CD14-positive monocyte (primary cell): ENCODE data around the gene ALOX5. TPM values are rescaled to one million over a fixed set of nuclear protein-coding genes. Genes with fewer than 3 reads are reported as not detected.

ENCODE experiments used
- DNase-seq, 3 donors: peaks; one replicate each; pipeline ENCODE4 v3.0.0-alpha.2; 2011 to 2022
- H2AFZ ChIP-seq: 2 replicates; pipeline ENCODE4 v1.6.0; 2012; ENCODE audit warnings: mild to moderate bottlenecking, low read depth, low read length, inconsistent platforms; ENCODE audit not compliant: insufficient read depth, poor library complexity, severe bottlenecking
- H3K27ac ChIP-seq, 2 donors: 1 replicate in 1 of 2; 2 replicates in 1 of 2; pipeline ENCODE4 v1.5.1; 2012 to 2013; ENCODE audit warnings: low read length in 2 of 2, control low read depth in 1 of 2, inconsistent platforms in 1 of 2, low read depth in 1 of 2, mild to moderate bottlenecking in 1 of 2
- H3K27me3 ChIP-seq, 2 donors: one replicate each; pipeline versions ENCODE4 v1.6.0 to v1.6.1; 2011 to 2013; ENCODE audit warnings: low read length in 2 of 2; ENCODE audit not compliant: control insufficient read depth in 2 of 2, insufficient read depth in 2 of 2
- H3K36me3 ChIP-seq, 2 donors: replicated peaks in 1 of 2; 1 replicate in 1 of 2; 2 replicates in 1 of 2; pipeline versions ENCODE4 v1.5.1 to v1.6.1; 2012 to 2013; ENCODE audit warnings: low read length in 2 of 2, control low read depth in 1 of 2, inconsistent platforms in 1 of 2, mild to moderate bottlenecking in 1 of 2; ENCODE audit not compliant: insufficient read depth in 2 of 2, control insufficient read depth in 1 of 2
- H3K4me1 ChIP-seq, 2 donors: 1 replicate in 1 of 2; 2 replicates in 1 of 2; pipeline versions ENCODE4 v1.5.1 to v1.6.1; 2012 to 2013; ENCODE audit warnings: low read length in 2 of 2, control low read depth in 1 of 2, inconsistent platforms in 1 of 2, mild to moderate bottlenecking in 1 of 2, moderate library complexity in 1 of 2; ENCODE audit not compliant: insufficient read depth in 2 of 2, control insufficient read depth in 1 of 2
- H3K4me2 ChIP-seq: replicated peaks from 2 replicates; pipeline ENCODE3; 2012; ENCODE audit warnings: low read length, moderate library complexity, mild to moderate bottlenecking; ENCODE audit not compliant: poor library complexity, severe bottlenecking; ENCODE audit errors: extremely low read depth
- H3K4me3 ChIP-seq, 3 experiments: fragments of 200-600 bp in 1 of 3; sonication (generic) in 1 of 3; replicated peaks in 1 of 3; 1 replicate in 2 of 3; 2 replicates in 1 of 3; pipeline ENCODE4 v1.5.1; 2011 to 2013; ENCODE audit warnings: low read length in 3 of 3, mild to moderate bottlenecking in 3 of 3, control low read depth in 2 of 3, low read depth in 2 of 3, inconsistent platforms in 1 of 3, moderate library complexity in 1 of 3
- H3K79me2 ChIP-seq: 2 replicates; pipeline ENCODE4 v1.6.0; 2012; ENCODE audit warnings: mild to moderate bottlenecking, control low read depth, inconsistent platforms, low read length, moderate library complexity; ENCODE audit not compliant: insufficient read depth
- H3K9ac ChIP-seq: 2 replicates; pipeline ENCODE4 v1.6.0; 2017; ENCODE audit warnings: low read length, mild to moderate bottlenecking; ENCODE audit not compliant: insufficient read depth, poor library complexity, severe bottlenecking
- H3K9me3 ChIP-seq, 2 donors: replicated peaks in 1 of 2; 1 replicate in 1 of 2; 2 replicates in 1 of 2; pipeline versions ENCODE4 v1.5.1 to v1.6.1; 2012 to 2013; ENCODE audit warnings: low read length in 2 of 2, control low read depth in 1 of 2; ENCODE audit not compliant: control insufficient read depth in 1 of 2, insufficient read depth in 1 of 2
- H4K20me1 ChIP-seq: 2 replicates; pipeline ENCODE4 v1.6.0; 2012; ENCODE audit warnings: mild to moderate bottlenecking, low read length, control low read depth, moderate library complexity; ENCODE audit not compliant: insufficient read depth
- H3K27ac Mint-ChIP-seq, 7 donors: one replicate each; pipeline ENCODE4 v1.8.0; 2020; ENCODE audit warnings: mild to moderate bottlenecking in 7 of 7, mixed read lengths in 7 of 7, moderate library complexity in 6 of 7, inconsistent platforms in 2 of 7
- H3K27me3 Mint-ChIP-seq, 3 donors: one replicate each; pipeline ENCODE4 v1.8.0; 2021 to 2022; ENCODE audit warnings: low read depth in 3 of 3, mild to moderate bottlenecking in 3 of 3, mixed read lengths in 3 of 3, moderate library complexity in 3 of 3, inconsistent platforms in 1 of 3
- H3K36me3 Mint-ChIP-seq, 2 donors: one replicate each; pipeline ENCODE4 v1.8.0; 2020; ENCODE audit warnings: mixed read lengths in 2 of 2, inconsistent platforms in 1 of 2, mild to moderate bottlenecking in 1 of 2
- H3K4me1 Mint-ChIP-seq: one replicate; pipeline ENCODE4 v1.8.0; 2020; ENCODE audit warnings: mild to moderate bottlenecking, mixed read lengths
- H3K4me3 Mint-ChIP-seq, 2 donors: one replicate each; pipeline ENCODE4 v1.8.0; 2020; ENCODE audit warnings: mild to moderate bottlenecking in 2 of 2, mixed read lengths in 2 of 2, moderate library complexity in 1 of 2
- H3K9me3 Mint-ChIP-seq, 7 donors: one replicate each; pipeline ENCODE4 v1.8.0; 2020 to 2022; ENCODE audit warnings: mixed read lengths in 7 of 7, mild to moderate bottlenecking in 6 of 7, moderate library complexity in 6 of 7, inconsistent platforms in 2 of 7
- CTCF ChIP-seq: fragments of 200-600 bp; IDR thresholded peaks from one replicate; pipeline ENCODE4 v1.8.0; 2022; ENCODE audit warnings: antibody characterized with exemption, mild to moderate bottlenecking
- WGBS: methylation state at CpG from one replicate; pipeline ENCODE4 v1.1.5; 2013; ENCODE audit warnings: missing lambda C conversion rate; ENCODE audit not compliant: insufficient coverage; 5-methylcytosine and 5-hydroxymethylcytosine counted together
- intact Hi-C, 2 donors: fragments of 100-400 bp; cut with micrococcal nuclease; formaldehyde crosslinking; loops; one replicate each; pipeline versions ENCODE4 v1.15.0 to v1.15.1; 2023
- polyA plus RNA-seq, 3 donors: library from polyadenylated mRNA; depleted of rRNA in 1 of 3; unstranded in 2 of 3; stranded (reverse) in 1 of 3; fragments of 300-500 nt in 2 of 3; fragments of >200 nt in 1 of 3; fragmentation: Illumina TruSeq in 2 of 3; gene quantifications; 1 replicate in 2 of 3; 2 replicates in 1 of 3; pipeline ENCODE4 v1.2.3, GENCODE V29; 2012 to 2021

The ALOX5 gene
- polyA plus RNA-seq, 3 donors: 223 to 918 (median 272) TPM

GRCh38 chr10:45433716-45434469 is 59.9 kb downstream of the ALOX5 start:
- Mint-ChIP-seq H3K27me3 (peaks cover 0 to 1% (median 0%) of the 10 kb centered on the region in 3 donors), H3K27ac (peak overlapping the region in 2 of 7 donors; percentile 12 to 56), H3K4me1 (peaks cover 24% of the 10 kb centered on the region), H3K4me3 (no peak overlapping the region), H3K36me3 (peaks cover 68 to 86% of the 10 kb centered on the region in 2 donors), H3K9me3 (peaks cover 0 to 10% (median 2%) of the 10 kb centered on the region in 7 donors)
- peaks cover 47 to 83% of the 10 kb centered on the region in 2 donors for H3K36me3 ChIP-seq
- H3K9me3 ChIP-seq: no peaks in the 10 kb centered on the region
- peaks cover 88% of the 10 kb centered on the region for H4K20me1 ChIP-seq
- H3K4me3 ChIP-seq: no peak overlapping the region
- intact Hi-C loops: no loop called here
- no peak for DNase-seq
- H3K9ac ChIP-seq: no peak overlapping the region
- no peak overlapping the region for H2AFZ ChIP-seq
- peaks cover 20 to 24% of the 10 kb centered on the region in 2 donors for H3K4me1 ChIP-seq
- no peak overlapping the region for H3K27ac ChIP-seq
- no peaks in the 10 kb centered on the region for H3K79me2 ChIP-seq
- no peak for TF ChIP-seq CTCF
- 78% methylated on average over 6 of the region's 8 CpGs for WGBS
- no peak overlapping the region for H3K4me2 ChIP-seq
- no peaks in the 10 kb centered on the region for H3K27me3 ChIP-seq

- Mint-ChIP-seq H3K27me3 (peaks cover 0 to 1% (median 0%) of the 10 kb centered on the region in 3 donors), H3K36me3 (peaks cover 73 to 90% of the 10 kb centered on the region in 2 donors), H3K4me1 (peaks cover 24% of the 10 kb centered on the region), H3K27ac (peak overlapping the region; percentile 45 to 85 (median 76)), H3K9me3 (peaks cover 0 to 10% (median 2%) of the 10 kb centered on the region in 7 donors), H3K4me3 (peak overlapping the region in 1 of 2 donors; percentile 3)
- TF ChIP-seq CTCF: no peak
- no peak overlapping the region for H3K4me2 ChIP-seq
- no peaks in the 10 kb centered on the region for H3K9me3 ChIP-seq
- peak overlapping the region; percentile 22 to 63 for H3K27ac ChIP-seq
- DNase-seq: peak in 1 of 3 donors; percentile 50
- no peaks in the 10 kb centered on the region for H3K27me3 ChIP-seq
- no peak overlapping the region for H2AFZ ChIP-seq
- H3K4me3 ChIP-seq: no peak overlapping the region
- peaks cover 99% of the 10 kb centered on the region for H4K20me1 ChIP-seq
- WGBS: 67% methylated on average over 3 of the region's 8 CpGs
- intact Hi-C loops: no loop called here
- H3K4me1 ChIP-seq: peaks cover 20 to 24% of the 10 kb centered on the region in 2 donors
- H3K36me3 ChIP-seq: peaks cover 53 to 85% of the 10 kb centered on the region in 2 donors
- no peaks in the 10 kb centered on the region for H3K79me2 ChIP-seq
- H3K9ac ChIP-seq: no peak overlapping the region
Measured at GRCh38 chr10:45437587-45438465, 63.8 kb downstream of the ALOX5 start.
